ENCODE measurements around the gene LRRC10B. TPM values are rescaled to one million over a fixed set of nuclear protein-coding genes. Genes with fewer than 3 reads are reported as not detected.

LRRC10B gene
- total and polyA plus RNA-seq, 2 experiments from 2014 or later, result 0.60 to 0.62 TPM

DNA sequence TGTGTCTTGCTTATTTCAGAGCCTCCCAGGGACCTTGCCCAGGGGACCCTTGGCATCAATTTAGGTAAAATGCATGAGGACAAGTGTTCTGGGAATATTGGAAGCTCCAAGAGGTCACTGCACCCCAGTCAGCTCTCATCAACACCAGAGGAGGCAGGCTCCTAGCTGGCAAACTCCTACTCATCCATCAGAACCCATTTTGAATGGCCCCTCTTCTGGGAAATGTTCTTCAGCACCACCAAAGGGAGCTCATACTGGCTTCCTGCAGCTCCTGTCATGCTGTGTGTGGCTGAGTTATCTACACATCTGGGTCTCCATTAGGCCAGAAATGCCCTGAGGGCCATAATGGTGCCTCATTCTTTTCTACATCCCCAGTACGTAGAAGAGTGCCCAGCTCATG is 17.7 kb downstream of the LRRC10B start:
- H3K4me1 ChIP-seq (ENCODE audit: low read depth), result peaks cover 20% of the 10 kb centered on the region
- H3K27me3 ChIP-seq, result no peaks in the 10 kb centered on the region
- H3K36me3 ChIP-seq, result no peaks in the 10 kb centered on the region
- H3K27ac ChIP-seq, result no peak overlapping the region
- no peak overlapping the region for H3K4me3 ChIP-seq
- no peak for DNase-seq (ENCODE audit: low read depth in 1 of 2, low spot score in 1 of 2)
- H3K9me3 ChIP-seq (ENCODE audit: low read depth), result no peaks in the 10 kb centered on the region
- TF ChIP-seq, protein P1, sequence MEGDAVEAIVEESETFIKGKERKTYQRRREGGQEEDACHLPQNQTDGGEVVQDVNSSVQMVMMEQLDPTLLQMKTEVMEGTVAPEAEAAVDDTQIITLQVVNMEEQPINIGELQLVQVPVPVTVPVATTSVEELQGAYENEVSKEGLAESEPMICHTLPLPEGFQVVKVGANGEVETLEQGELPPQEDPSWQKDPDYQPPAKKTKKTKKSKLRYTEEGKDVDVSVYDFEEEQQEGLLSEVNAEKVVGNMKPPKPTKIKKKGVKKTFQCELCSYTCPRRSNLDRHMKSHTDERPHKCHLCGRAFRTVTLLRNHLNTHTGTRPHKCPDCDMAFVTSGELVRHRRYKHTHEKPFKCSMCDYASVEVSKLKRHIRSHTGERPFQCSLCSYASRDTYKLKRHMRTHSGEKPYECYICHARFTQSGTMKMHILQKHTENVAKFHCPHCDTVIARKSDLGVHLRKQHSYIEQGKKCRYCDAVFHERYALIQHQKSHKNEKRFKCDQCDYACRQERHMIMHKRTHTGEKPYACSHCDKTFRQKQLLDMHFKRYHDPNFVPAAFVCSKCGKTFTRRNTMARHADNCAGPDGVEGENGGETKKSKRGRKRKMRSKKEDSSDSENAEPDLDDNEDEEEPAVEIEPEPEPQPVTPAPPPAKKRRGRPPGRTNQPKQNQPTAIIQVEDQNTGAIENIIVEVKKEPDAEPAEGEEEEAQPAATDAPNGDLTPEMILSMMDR (IDR thresholded peaks at IDR 0.05; ENCODE audit: low read depth, low read length), result no peak

DNA sequence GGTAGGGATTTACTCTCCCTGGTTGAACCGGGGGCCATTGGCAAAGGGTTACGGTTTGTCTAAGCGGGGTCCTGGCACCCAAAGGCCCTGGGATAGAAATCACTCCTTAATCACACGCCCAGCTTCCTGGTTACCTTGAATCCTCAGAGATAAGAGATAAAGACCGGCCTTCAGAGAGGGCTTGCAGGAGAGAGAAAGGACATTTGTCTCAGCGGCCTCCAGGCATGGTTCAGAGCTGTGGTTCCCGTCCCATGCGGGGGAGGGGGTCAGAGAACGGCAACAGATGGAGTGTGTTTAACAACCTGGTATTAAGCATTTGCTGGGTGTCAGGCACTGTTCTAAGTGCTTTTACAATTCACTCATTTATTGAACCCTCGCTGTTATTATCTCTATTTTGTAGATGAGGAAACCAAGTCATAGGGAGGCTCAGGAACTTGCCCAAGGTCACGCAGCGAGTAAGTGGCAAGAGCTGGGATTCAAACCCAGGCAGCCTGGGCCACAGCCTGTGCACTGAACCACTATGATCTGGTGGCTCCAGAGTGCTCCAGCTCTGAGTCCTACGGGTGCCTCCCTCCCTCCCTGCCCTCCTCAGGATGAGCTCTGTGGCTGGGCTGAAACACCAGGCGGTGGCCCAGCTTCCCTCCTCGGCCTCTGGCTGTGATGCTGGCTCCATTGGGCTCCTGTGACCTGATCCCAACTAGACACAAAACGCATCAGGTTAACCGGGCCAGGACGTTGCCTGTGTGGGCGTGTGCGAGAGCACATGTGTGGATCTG is 18.6 kb downstream of the LRRC10B start:
- TF ChIP-seq, protein P1 (IDR thresholded peaks at IDR 0.05; ENCODE audit: low read depth, low read length), result no peak
- DNase-seq (ENCODE audit: low read depth in 1 of 2, low spot score in 1 of 2), result no peak
- Histone ChIP-seq H3K27ac (no peak overlapping the region), H3K36me3 (no peaks in the 10 kb centered on the region), H3K4me3 (no peak overlapping the region), H3K4me1 (ENCODE audit: low read depth) (peaks cover 24% of the 10 kb centered on the region), H3K9me3 (ENCODE audit: low read depth) (no peaks in the 10 kb centered on the region), H3K27me3 (no peaks in the 10 kb centered on the region)

DNA sequence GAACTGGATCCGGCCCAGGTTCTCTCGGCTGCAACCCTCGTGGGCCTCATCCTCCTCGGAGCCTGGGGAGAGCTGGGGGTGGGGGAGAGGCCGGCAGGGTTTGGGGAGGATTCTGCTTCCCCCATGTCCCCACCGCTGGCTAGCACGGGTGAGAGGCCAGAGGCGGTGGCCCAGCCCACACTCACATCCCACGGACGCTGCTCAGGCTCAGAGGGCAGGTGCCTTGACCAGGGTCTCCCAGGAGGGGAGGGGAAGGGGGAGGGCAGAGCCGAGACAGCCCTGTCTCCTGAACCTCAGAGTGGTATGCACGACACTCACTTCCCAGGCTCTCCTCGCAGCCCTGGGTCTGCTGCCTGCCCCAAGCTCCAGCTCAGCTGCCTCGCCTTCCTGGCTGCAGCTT is 19.6 kb downstream of the LRRC10B start:
- TF ChIP-seq, protein P1 (IDR thresholded peaks at IDR 0.05; ENCODE audit: low read depth, low read length), result no peak
- no peak for DNase-seq (ENCODE audit: low read depth in 1 of 2, low spot score in 1 of 2)
- H3K36me3 ChIP-seq, result no peaks in the 10 kb centered on the region
- H3K27ac ChIP-seq, result no peak overlapping the region
- H3K9me3 ChIP-seq (ENCODE audit: low read depth), result no peaks in the 10 kb centered on the region
- H3K4me3 ChIP-seq, result no peak overlapping the region
- H3K4me1 ChIP-seq (ENCODE audit: low read depth), result peaks cover 24% of the 10 kb centered on the region
- H3K27me3 ChIP-seq, result no peaks in the 10 kb centered on the region

DNA sequence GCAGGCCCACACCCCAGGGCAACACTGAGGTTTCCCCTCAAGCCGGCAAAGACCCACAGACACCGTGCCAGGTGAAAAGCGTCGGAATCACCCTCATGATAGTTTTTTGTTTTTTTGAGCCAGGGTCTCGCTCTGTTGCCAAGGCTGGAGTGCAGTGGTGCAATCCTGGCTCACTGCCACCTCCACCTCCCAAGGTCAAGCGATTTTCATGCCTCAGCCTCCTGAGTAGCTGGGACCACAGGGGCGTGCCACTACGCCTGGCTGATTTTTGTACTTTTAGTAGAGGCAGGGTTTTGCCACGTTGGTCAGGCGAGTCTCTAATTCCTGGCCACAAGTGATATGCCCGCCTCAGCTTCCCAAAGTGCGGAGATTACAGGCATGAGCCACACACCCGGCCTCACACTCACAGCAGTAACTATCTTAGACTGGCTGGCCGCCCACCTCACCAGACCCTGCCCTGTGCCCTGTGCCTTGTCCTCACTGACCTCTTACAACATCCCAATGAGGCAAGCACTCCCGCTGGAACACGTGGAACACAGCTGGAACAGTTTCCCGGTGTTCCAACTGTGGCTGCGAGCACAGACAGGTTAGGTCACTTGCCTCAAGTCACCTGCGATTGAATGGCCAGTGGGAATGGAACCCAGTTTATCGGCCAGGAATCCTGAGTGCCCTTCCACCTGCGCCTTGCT is 21.1 kb downstream of the LRRC10B start:
- TF ChIP-seq, protein P1 (IDR thresholded peaks at IDR 0.05; ENCODE audit: low read depth, low read length), result no peak
- Histone ChIP-seq H3K27ac (no peak overlapping the region), H3K4me1 (ENCODE audit: low read depth) (peaks cover 24% of the 10 kb centered on the region), H3K27me3 (no peaks in the 10 kb centered on the region), H3K4me3 (no peak overlapping the region), H3K36me3 (no peaks in the 10 kb centered on the region), H3K9me3 (ENCODE audit: low read depth) (no peaks in the 10 kb centered on the region)
- DNase-seq (ENCODE audit: low read depth in 1 of 2, low spot score in 1 of 2), result no peak

DNA sequence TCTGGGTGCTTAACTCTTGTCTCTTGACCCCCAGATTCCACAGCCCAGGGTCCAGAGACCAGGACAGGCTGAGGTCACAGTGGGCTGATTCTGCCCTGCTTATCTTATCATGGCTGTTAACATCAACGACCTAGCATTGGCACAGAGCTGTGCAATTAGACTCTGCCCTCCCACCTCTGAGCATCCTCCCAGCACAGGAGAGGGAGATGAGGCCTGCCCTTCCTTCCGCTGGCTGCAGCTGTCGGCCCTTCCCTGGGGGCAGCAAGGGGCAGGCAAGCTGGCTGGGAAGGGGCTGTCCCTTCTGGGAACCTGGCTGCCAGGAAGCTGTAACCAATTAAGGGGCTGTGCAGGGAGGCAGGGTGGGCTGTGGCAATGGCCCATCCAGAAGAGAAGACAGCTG is 22.5 kb downstream of the LRRC10B start:
- Histone ChIP-seq H3K36me3 (no peaks in the 10 kb centered on the region), H3K4me1 (ENCODE audit: low read depth) (peaks cover 24% of the 10 kb centered on the region), H3K4me3 (no peak overlapping the region), H3K27me3 (no peaks in the 10 kb centered on the region), H3K27ac (no peak overlapping the region), H3K9me3 (ENCODE audit: low read depth) (no peaks in the 10 kb centered on the region)
- TF ChIP-seq, protein P1 (IDR thresholded peaks at IDR 0.05; ENCODE audit: low read depth, low read length), result no peak
- no peak for DNase-seq (ENCODE audit: low read depth in 1 of 2, low spot score in 1 of 2)
